Endometrial microvascular endothelial cells (primary cell): ENCODE results near the gene KCNC3. TPM values are rescaled to one million over a fixed set of nuclear protein-coding genes. Genes with fewer than 3 reads are reported as not detected.

Experiments used
- in situ Hi-C: cut with HindIII; loops from 2 replicates; pipeline ENCODE4 v1.10.0; 2017; ENCODE audit warnings: low sequenced_read_pairs, low pct_unique_long_range_greater_than_20kb; ENCODE audit errors: inconsistent ontology term
- total RNA-seq: library from RNA; depleted of rRNA; stranded (reverse); fragments of >200 nt; gene quantifications from one replicate; pipeline ENCODE4 v1.2.3, GENCODE V29; 2015; ENCODE audit errors: inconsistent ontology term

Gene KCNC3
- total RNA-seq, 1 donor from 2014 or later = not detected

DNA sequence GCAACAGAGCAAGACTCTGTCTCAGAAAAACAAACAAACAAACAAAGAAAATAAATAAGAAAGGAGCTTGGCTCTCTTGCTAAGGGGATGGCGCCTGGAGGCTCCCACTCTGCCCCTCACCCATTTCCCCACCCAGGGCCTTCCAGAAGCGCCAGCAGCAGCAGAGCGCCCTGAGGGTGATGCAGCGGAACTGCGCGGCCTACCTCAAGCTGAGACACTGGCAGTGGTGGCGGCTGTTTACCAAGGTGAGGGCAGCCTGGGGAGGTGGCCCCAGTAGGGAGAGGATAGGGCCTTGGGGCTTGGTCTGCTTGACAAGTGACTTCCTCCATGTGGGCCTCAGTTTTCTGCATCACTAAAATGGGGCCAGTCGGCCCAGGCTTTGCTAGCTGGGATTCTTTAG lies 66.0 kb downstream of the KCNC3 start:
- in situ Hi-C loops = no loop called here

Other genes with a start within 250 kb of the KCNC3 start
- gene IZUMO2, start 166.1 kb downstream of the KCNC3 start, total RNA-seq = not detected
- gene MYH14, start 125.8 kb downstream of the KCNC3 start, total RNA-seq = not detected
- not detected for gene NAPSA, start 36.3 kb upstream of the KCNC3 start, total RNA-seq
- gene NR1H2, start 47.1 kb upstream of the KCNC3 start, total RNA-seq = 76.6 TPM
- 63.2 TPM for gene POLD1, start 55.0 kb upstream of the KCNC3 start, total RNA-seq
- gene SPIB, start 89.6 kb upstream of the KCNC3 start, total RNA-seq = not detected
- not detected for gene MYBPC2, start 103.5 kb upstream of the KCNC3 start, total RNA-seq
- gene EMC10, start 147.1 kb upstream of the KCNC3 start, total RNA-seq = 125 TPM
- gene GARIN5A, start 147.5 kb upstream of the KCNC3 start, total RNA-seq = not detected
- 25.9 TPM for gene JOSD2, start 181.8 kb upstream of the KCNC3 start, total RNA-seq
- gene ASPDH, start 184.5 kb upstream of the KCNC3 start, total RNA-seq = not detected
- gene LRRC4B, start 239.1 kb upstream of the KCNC3 start, total RNA-seq = not detected